OCI-LY3 (cell line): ENCODE data around the gene AGAP1.

Experiments used
- CTCF ChIP-seq: fragments of 200-600, 300-600 bp; sonication (generic); IDR thresholded peaks from 2 replicates; pipeline ENCODE4 v1.5.1; 2014; ENCODE audit warnings: antibody characterized with exemption, low read length, low read depth
- EZH2phosphoT487 ChIP-seq: fragments of 200-600 bp; shearing (Covaris generic); IDR thresholded peaks from 2 replicates; pipeline ENCODE4 v1.6.1; 2018; ENCODE audit warnings: antibody characterized with exemption, mixed run types, low read depth

- TF ChIP-seq EZH2phosphoT487 (no peak), CTCF (no peak)
These were observed 627.7 kb downstream of the AGAP1 start for GRCh38 chr2:236121546-236121945.
